ENCODE measurements around the gene CGAS. TPM values are rescaled to one million over a fixed set of nuclear protein-coding genes. Genes with fewer than 3 reads are reported as not detected.
A peak's percentile ranks its signal among the peaks of the same experiment; 100 is the strongest.

CGAS gene
- total and polyA plus RNA-seq, 2 of the 4 experiments (the other 2 are of a cell fraction): 1.5 to 1.6 TPM

GRCh38 chr6:73461537-73462350 lies 9.6 kb upstream of the CGAS start, which contains the start of gene MTO1:
MTO1 (plus strand) TSS chr6:73461737; CDS start chr6:73461855, 118 bp downstream.
- Histone ChIP-seq H3K14ac (replicated peaks; ENCODE audit: low read depth, low read length) (peak within 1 kb of the TSS; percentile 99), H3K36me3 (ENCODE audit: control insufficient read depth, insufficient read depth, low read length) (no peaks in the 10 kb centered on the region; the same call in none of the 2 replicates), H3K9me1 (ENCODE audit: insufficient read depth, low read length) (no peaks in the 10 kb centered on the region), H4K91ac (ENCODE audit: insufficient read depth, low read depth, low read length) (peak within 1 kb of the TSS; percentile 97), H3K23ac (ENCODE audit: low read depth, low read length) (peak within 1 kb of the TSS; percentile 91), H3K4me2 (ENCODE audit: low read depth, low read length) (peak within 1 kb of the TSS; percentile 78), H2BK15ac (ENCODE audit: low read depth, low read length) (peak within 1 kb of the TSS; percentile 24; the same call in 1 of the 3 replicates), H2BK5ac (ENCODE audit: low read depth, low read length, poor library complexity, severe bottlenecking) (peak within 1 kb of the TSS; percentile 94), H3K4me1 (ENCODE audit: control insufficient read depth, insufficient read depth, low read length) (peaks cover 2% of the 10 kb centered on the region; the same call in 1 of the 2 replicates), H2AK5ac (ENCODE audit: low read depth, low read length) (peak within 1 kb of the TSS; percentile 74), H2BK20ac (ENCODE audit: low read depth, low read length) (peak within 1 kb of the TSS; percentile 2; the same call in 1 of the 2 replicates), H3K27ac (ENCODE audit: insufficient read depth, low read length) (peak within 1 kb of the TSS; percentile 89), H2AK9ac (replicated peaks; ENCODE audit: low read depth, low read length, poor library complexity) (peak within 1 kb of the TSS; percentile 98), H3K56ac (ENCODE audit: extremely low read depth, insufficient read depth, low read length) (peak within 1 kb of the TSS; percentile 75), H4K5ac (ENCODE audit: low read depth, low read length) (peak within 1 kb of the TSS; percentile 95), H3K27me3 (ENCODE audit: control insufficient read depth, insufficient read depth, low read length) (no peaks in the 10 kb centered on the region), H3K9me3 (ENCODE audit: control insufficient read depth, insufficient read depth, low read length) (no peaks in the 10 kb centered on the region), H3K4ac (ENCODE audit: low read depth, low read length) (peak within 1 kb of the TSS; percentile 96), H2AFZ (replicated peaks; ENCODE audit: low read length, poor library complexity) (peak within 1 kb of the TSS; percentile 100), H3K4me3 (ENCODE audit: insufficient read depth, low read depth, low read length) (peak within 1 kb of the TSS; percentile 89), H4K8ac (ENCODE audit: low read depth in 2 of 2, low read length in 2 of 2) (peak within 1 kb of the TSS; percentile 97), H3K79me1 (ENCODE audit: low read depth in 1 of 2, low read length in 2 of 2) (peaks cover 19 to 39% of the 10 kb centered on the region in 2 experiments), H2BK120ac (ENCODE audit: low read depth, low read length) (peak within 1 kb of the TSS; percentile 82), H4K20me1 (ENCODE audit: insufficient read depth, low read length) (no peaks in the 10 kb centered on the region; the same call in 1 of the 2 replicates), H3K9ac (ENCODE audit: low read depth, low read length) (peak within 1 kb of the TSS; percentile 88), H3K18ac (ENCODE audit: low read depth, low read length) (peak within 1 kb of the TSS; percentile 77; the same call in 1 of the 2 replicates)
- in situ Hi-C loops (cut with MboI; ENCODE audit: low sequenced_read_pairs): no loop called here
- DNase-seq: peak; percentile 90
- ATAC-seq (ENCODE audit: low read depth): peak; percentile 98
- ChIA-PET POLR2A (ENCODE audit: unreplicated experiment) (interaction anchor here (0.5 to 1.4 kb wide), 6 partner anchors 11 to 335 kb away, joined by 3 to 15 read pairs (median 4); no protein-coding TSS in a partner anchor), CTCF (interaction anchor here (0.7 to 1.2 kb wide), 3 partner anchors 10 to 191 kb away, joined by 3 to 7 read pairs (median 3); partner anchors contain the start of gene CGAS)
- 0% methylated on average over 31 of the region's 55 CpGs; no CpG with 5 or more reads in 1 of the 2 experiments for WGBS, 2 experiments (ENCODE audit: extremely low coverage in 2 of 2, insufficient read length in 1 of 2)
- dilution Hi-C loops (cut with HindIII; ENCODE audit: low sequenced_read_pairs, unreplicated experiment): no loop called here
- intact Hi-C loops (cut with micrococcal nuclease): no loop called here
- BruUV-seq (replicated peaks): TSS peak; percentile 87
- TF ChIP-seq USF2 (IDR thresholded peaks at IDR 0.05; ENCODE audit: low read depth, low read length) (0 out of 2 replicates have a peak, but pooled peaks have one; percentile 42), CEBPB (IDR thresholded peaks at IDR 0.05; ENCODE audit: low read depth, low read length) (peak; percentile 97), RCOR1 (IDR thresholded peaks at IDR 0.05; ENCODE audit: insufficient replicate concordance, low read length) (no peak), NFE2L2 (IDR thresholded peaks at IDR 0.05; ENCODE audit: low read depth, low read length) (no peak), CTCF (conservative IDR thresholded peaks at IDR 0.05; ENCODE audit: low read depth, low read length) (no peak), RFX5 (IDR thresholded peaks at IDR 0.05; ENCODE audit: low read depth, low read length) (no peak), POLR2A (IDR thresholded peaks at IDR 0.05; ENCODE audit: low read depth, low read length) (peak; percentile 57; the same call in 1 of the 2 replicates), MXI1 (IDR thresholded peaks at IDR 0.05; ENCODE audit: borderline replicate concordance, low read depth, low read length) (peak; percentile 72; the same call in 1 of the 2 replicates), SMC3 (IDR thresholded peaks at IDR 0.05; ENCODE audit: low read depth, low read length) (no peak), MAFK (IDR thresholded peaks at IDR 0.05; ENCODE audit: low read depth, low read length) (no peak), RAD21 (IDR thresholded peaks at IDR 0.05; ENCODE audit: low read length) (no peak), FOS (IDR thresholded peaks at IDR 0.05; ENCODE audit: low read depth, low read length) (no peak), ELK1 (IDR thresholded peaks at IDR 0.05; ENCODE audit: borderline replicate concordance, low read depth, low read length) (no peak)

All from IMR-90 (cell line).